Neural cell (in vitro differentiated cells): ENCODE results near the gene MRPL24. TPM values are rescaled to one million over a fixed set of nuclear protein-coding genes. Genes with fewer than 3 reads are reported as not detected.

Experiments used
- H2AFZ ChIP-seq: fragments of 200-600, 300-800 bp; sonication (generic), shearing (Covaris generic); 2 replicates; pipeline ENCODE4 v1.6.0; 2014; ENCODE audit warnings: low read depth, mild to moderate bottlenecking, antibody characterized with exemption, low read length, moderate library complexity
- H3F3A ChIP-seq: fragments of 200-600 bp; shearing (Covaris generic); 2 replicates; pipeline ENCODE4 v1.6.1; 2016; ENCODE audit warnings: mild to moderate bottlenecking, moderate library complexity, mixed read lengths, antibody characterized with exemption, low read length; ENCODE audit not compliant: insufficient read depth, poor library complexity, severe bottlenecking
- H3K27ac ChIP-seq: fragments of 200-600, 300-800 bp; sonication (generic), shearing (Covaris generic); 2 replicates; pipeline ENCODE4 v1.5.1; 2014; ENCODE audit warnings: mild to moderate bottlenecking, low read length, moderate library complexity
- H3K27me3 ChIP-seq: fragments of 300-800, 200-600 bp; sonication (generic), shearing (Covaris generic); 2 replicates; pipeline ENCODE4 v1.6.0; 2014; ENCODE audit warnings: mild to moderate bottlenecking, low read depth, low read length, moderate library complexity; ENCODE audit not compliant: insufficient read depth
- H3K36me3 ChIP-seq: fragments of 300-800, 200-600 bp; sonication (generic), shearing (Covaris generic); 2 replicates; pipeline ENCODE4 v1.5.1; 2014; ENCODE audit warnings: mild to moderate bottlenecking, antibody characterized with exemption, low read length, moderate library complexity; ENCODE audit not compliant: insufficient read depth
- H3K4me2 ChIP-seq: fragments of 300-800, 200-600 bp; sonication (generic), shearing (Covaris generic); 2 replicates; pipeline ENCODE4 v1.6.0; 2014; ENCODE audit warnings: mild to moderate bottlenecking, low read length
- H3K4me3 ChIP-seq: fragments of 300-800, 200-600 bp; sonication (generic), shearing (Covaris generic); 2 replicates; pipeline ENCODE4 v1.5.1; 2014; ENCODE audit warnings: mild to moderate bottlenecking, low read length, moderate library complexity
- H3K79me2 ChIP-seq: fragments of 200-600 bp; shearing (Covaris generic); replicated peaks from 2 replicates; pipeline ENCODE4 v1.6.0; 2014; ENCODE audit warnings: mild to moderate bottlenecking, low read length, moderate library complexity; ENCODE audit not compliant: insufficient read depth
- H3K9ac ChIP-seq: fragments of 300-800, 200-600 bp; sonication (generic), shearing (Covaris generic); 2 replicates; pipeline ENCODE4 v1.6.1; 2016; ENCODE audit warnings: mild to moderate bottlenecking, low read length, mixed read lengths
- H3K9me2 ChIP-seq: fragments of 200-600 bp; shearing (Covaris generic); 2 replicates; pipeline ENCODE4 v1.6.1; 2016; ENCODE audit warnings: mild to moderate bottlenecking, low read length, mixed read lengths; ENCODE audit not compliant: insufficient read depth
- H3K9me3 ChIP-seq: fragments of 200-600, 300-800 bp; sonication (generic), shearing (Covaris generic); 2 replicates; pipeline ENCODE4 v1.6.1; 2016; ENCODE audit warnings: mild to moderate bottlenecking, mixed run types, low read length, moderate library complexity, mixed read lengths
- H4K20me1 ChIP-seq: fragments of 200-600 bp; shearing (Covaris generic); 2 replicates; pipeline ENCODE4 v1.6.1; 2016; ENCODE audit warnings: mild to moderate bottlenecking, mixed run types; ENCODE audit not compliant: insufficient read depth
- EP300 ChIP-seq: fragments of 450-650 bp; conservative IDR thresholded peaks from 2 replicates; pipeline ENCODE4 v1.6.1; 2014; ENCODE audit warnings: antibody characterized with exemption, mild to moderate bottlenecking, moderate library complexity; ENCODE audit not compliant: poor library complexity, severe bottlenecking
- EZH2 ChIP-seq: fragments of 200-600, 300-800 bp; shearing (Covaris generic), sonication (generic); IDR thresholded peaks from 2 replicates; pipeline ENCODE4 v1.6.1; 2014; ENCODE audit warnings: antibody characterized with exemption, low read length, borderline replicate concordance, mild to moderate bottlenecking; ENCODE audit not compliant: insufficient read depth, poor library complexity, severe bottlenecking
- MXI1 ChIP-seq: fragments of 450-650 bp; conservative IDR thresholded peaks from 2 replicates; pipeline ENCODE4 v1.6.1; 2014; ENCODE audit warnings: antibody characterized with exemption, mild to moderate bottlenecking; ENCODE audit not compliant: poor library complexity, severe bottlenecking
- POLR2AphosphoS5 ChIP-seq: IDR thresholded peaks from 2 replicates; pipeline ENCODE4 v1.6.1; 2012
- RAD21 ChIP-seq: fragments of 450-650 bp; conservative IDR thresholded peaks from 2 replicates; pipeline ENCODE4 v1.6.1; 2014; ENCODE audit warnings: antibody characterized with exemption, mild to moderate bottlenecking, moderate library complexity
- REST ChIP-seq: IDR thresholded peaks from 2 replicates; pipeline ENCODE4 v1.6.1; 2012; ENCODE audit warnings: borderline replicate concordance
- SMC3 ChIP-seq: fragments of 450-650 bp; conservative IDR thresholded peaks from 2 replicates; pipeline ENCODE4 v1.6.1; 2014; ENCODE audit warnings: antibody characterized with exemption, mild to moderate bottlenecking, moderate library complexity; ENCODE audit not compliant: poor library complexity
- TAF1 ChIP-seq: IDR thresholded peaks from 2 replicates; pipeline ENCODE4 v1.6.1; 2012; ENCODE audit warnings: low read depth
- polyA plus RNA-seq: library from polyadenylated mRNA; depleted of rRNA; stranded (reverse); fragments of >200 nt; gene quantifications from 2 replicates; pipeline ENCODE4 v1.2.3, GENCODE V29; 2014
- TF ChIP-seq, protein P1 (sequence below): fragments of 450-650 bp; IDR thresholded peaks from 2 replicates; pipeline ENCODE4 v1.5.1; 2014; ENCODE audit warnings: antibody characterized with exemption, mild to moderate bottlenecking, moderate library complexity; ENCODE audit not compliant: poor library complexity, severe bottlenecking

The MRPL24 gene
- polyA plus RNA-seq, 1 donor from 2014 or later: 56.5 TPM

- Histone ChIP-seq H3K9ac (peak overlapping the region; percentile 27), H3K4me3 (no peak overlapping the region), H2AFZ (no peak overlapping the region)
These were observed 46.8 kb downstream of the MRPL24 start for GRCh38 chr1:156693848-156694689.

More at GRCh38 chr1:156693848-156694689, 46.8 kb downstream of the MRPL24 start:
- TF ChIP-seq MXI1 (no peak), POLR2AphosphoS5 (no peak), EZH2 (no peak), RAD21 (no peak), TAF1 (no peak), REST (no peak), EP300 (no peak), SMC3 (no peak)
- TF ChIP-seq, protein P1, sequence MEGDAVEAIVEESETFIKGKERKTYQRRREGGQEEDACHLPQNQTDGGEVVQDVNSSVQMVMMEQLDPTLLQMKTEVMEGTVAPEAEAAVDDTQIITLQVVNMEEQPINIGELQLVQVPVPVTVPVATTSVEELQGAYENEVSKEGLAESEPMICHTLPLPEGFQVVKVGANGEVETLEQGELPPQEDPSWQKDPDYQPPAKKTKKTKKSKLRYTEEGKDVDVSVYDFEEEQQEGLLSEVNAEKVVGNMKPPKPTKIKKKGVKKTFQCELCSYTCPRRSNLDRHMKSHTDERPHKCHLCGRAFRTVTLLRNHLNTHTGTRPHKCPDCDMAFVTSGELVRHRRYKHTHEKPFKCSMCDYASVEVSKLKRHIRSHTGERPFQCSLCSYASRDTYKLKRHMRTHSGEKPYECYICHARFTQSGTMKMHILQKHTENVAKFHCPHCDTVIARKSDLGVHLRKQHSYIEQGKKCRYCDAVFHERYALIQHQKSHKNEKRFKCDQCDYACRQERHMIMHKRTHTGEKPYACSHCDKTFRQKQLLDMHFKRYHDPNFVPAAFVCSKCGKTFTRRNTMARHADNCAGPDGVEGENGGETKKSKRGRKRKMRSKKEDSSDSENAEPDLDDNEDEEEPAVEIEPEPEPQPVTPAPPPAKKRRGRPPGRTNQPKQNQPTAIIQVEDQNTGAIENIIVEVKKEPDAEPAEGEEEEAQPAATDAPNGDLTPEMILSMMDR: no peak
- H4K20me1 ChIP-seq: no peaks in the 10 kb centered on the region
- no peaks in the 10 kb centered on the region for H3K27me3 ChIP-seq
- no peak overlapping the region for H3K4me2 ChIP-seq
- no peaks in the 10 kb centered on the region for H3K36me3 ChIP-seq
- no peaks in the 10 kb centered on the region for H3K9me2 ChIP-seq
- no peak overlapping the region for H3K27ac ChIP-seq
- no peaks in the 10 kb centered on the region for H3F3A ChIP-seq
- H3K79me2 ChIP-seq: no peaks in the 10 kb centered on the region
- H3K9me3 ChIP-seq: no peaks in the 10 kb centered on the region
